GM19193 (cell line): Measurements from ENCODE around the gene PCSK6.

Source experiments
- POLR2A ChIP-seq: IDR thresholded peaks from 4 replicates; pipeline ENCODE4 v1.6.1; 2011; ENCODE audit not compliant: insufficient read depth, insufficient read length; ENCODE audit errors: extremely low read depth

PCSK6 gene

GRCh38 chr15:101255051-101255395, 234.5 kb downstream of the PCSK6 start:
- TF ChIP-seq POLR2A = no peak

GRCh38 chr15:101254157-101255050, 235.1 kb downstream of the PCSK6 start:
- no peak for TF ChIP-seq POLR2A
